Inferior parietal cortex (tissue), 1 donor: ENCODE data around the gene FJX1.
A peak's percentile ranks its signal among the peaks of the same experiment; 100 is the strongest.
"Not testable (repeated sequence)": the region's sequence is repeated elsewhere in the genome, so short reads cannot be mapped to it uniquely, and the experiment has no call there.

Experiments used
- DNase-seq: peaks from one replicate; pipeline ENCODE4 v3.0.0-alpha.2; 2016; ENCODE audit errors: extremely low spot score

FJX1 gene

GRCh38 chr11:35632301-35632700 is 14.0 kb downstream of the FJX1 start:
- DNase-seq: no peak

DNA sequence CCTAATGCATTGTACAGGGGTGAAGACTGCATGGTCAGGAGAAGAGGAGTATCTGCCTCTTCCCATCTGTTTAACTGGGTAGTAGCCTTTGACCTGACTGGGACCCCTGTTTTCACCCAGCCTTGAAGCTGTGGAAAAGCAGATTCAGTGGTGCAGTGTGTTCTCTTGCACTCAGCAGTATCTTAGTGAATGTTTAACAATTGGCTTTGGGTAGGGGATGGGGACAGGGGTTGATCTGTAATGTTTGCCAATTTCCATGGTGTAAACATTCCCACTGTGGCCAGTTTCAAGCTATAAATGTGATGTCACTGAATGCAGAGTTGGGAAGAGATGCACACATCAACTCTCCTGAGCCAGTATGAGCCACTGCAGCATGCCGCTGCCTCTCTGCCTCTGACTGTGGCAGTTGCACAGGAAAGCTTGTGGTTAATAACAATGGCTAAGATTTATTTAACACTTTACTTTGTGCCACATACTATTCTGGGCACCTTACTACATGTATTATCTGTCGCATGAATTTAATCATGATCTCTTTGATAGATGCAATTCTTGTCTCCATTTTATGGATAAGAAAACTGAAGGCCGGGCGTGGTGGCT is 15.7 kb downstream of the FJX1 start:
- DNase-seq: no peak

DNA sequence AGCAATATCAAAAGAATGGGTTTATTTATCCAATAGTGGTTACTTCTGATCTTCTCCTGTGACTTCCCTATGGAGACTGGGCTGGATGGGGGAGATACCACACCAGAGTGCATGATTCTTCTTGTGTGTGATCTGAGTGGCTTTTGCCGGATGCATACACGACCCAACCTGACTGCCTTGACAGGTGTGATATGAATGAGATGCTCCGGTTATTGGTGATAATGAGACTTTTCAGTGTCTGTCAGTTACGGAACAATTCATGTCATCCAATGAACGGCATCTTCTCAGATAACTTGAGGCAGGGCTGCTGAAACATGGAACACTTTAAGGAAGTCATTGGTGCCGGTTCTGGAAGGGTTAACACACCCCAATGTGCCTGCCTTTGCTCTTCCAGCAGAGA is 17.7 kb downstream of the FJX1 start:
- DNase-seq: no peak

GRCh38 chr11:35639591-35640179 is 21.4 kb downstream of the FJX1 start:
- no peak for DNase-seq

- DNase-seq: no peak
Observed at GRCh38 chr11:35641171-35641897, 23.1 kb downstream of the FJX1 start.

DNA sequence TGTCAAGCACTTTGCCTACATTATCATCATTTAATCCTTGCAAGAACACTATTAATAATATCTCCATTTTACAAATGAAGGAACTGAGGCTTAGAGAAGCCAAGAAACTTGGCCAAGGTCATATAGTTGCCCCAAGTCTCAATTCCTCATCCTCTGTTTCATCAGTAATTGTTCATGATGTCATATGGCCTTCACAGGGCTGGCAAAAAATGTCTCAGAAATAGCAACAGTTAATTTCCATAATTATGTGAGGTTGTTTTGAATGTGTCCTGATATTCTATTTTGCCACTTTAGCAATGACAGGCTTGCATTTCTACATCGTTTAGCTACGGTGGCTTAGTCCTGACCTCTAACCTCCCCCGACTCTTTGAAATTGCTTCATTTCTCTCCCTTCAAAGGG is 23.7 kb downstream of the FJX1 start:
- no peak for DNase-seq

DNA sequence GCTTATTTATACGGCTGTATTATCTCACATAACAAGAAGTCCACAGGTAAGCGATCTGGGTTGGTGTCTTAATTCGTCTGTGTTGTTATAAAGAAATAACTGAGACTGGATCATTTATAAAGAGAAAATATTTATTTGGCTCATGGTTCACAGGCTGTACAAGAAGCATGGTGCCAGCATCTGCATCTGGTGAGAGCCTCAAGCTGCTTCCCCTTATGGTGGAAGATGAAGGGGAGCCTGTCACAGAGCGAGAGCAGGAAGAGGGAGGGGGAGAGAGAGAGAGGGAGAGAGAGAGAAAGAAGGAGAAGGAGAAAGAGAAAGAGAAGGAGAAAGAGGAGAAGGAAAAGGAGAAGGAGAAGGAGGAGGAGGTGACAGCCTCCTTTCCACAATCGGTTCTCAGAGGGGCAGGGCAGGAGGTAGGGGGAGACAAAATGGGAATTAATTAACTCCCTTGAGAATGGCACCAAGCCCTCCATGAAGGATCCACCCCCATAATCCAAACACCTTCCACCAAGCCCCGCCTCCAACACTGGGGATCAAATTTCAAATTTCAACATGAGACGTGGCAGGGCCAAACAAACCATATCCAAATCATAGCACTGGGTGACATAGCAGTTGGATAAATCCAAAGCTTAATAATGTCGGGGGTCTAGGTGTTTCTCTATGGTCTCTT is 29.3 kb downstream of the FJX1 start:
- DNase-seq: no peak

DNA sequence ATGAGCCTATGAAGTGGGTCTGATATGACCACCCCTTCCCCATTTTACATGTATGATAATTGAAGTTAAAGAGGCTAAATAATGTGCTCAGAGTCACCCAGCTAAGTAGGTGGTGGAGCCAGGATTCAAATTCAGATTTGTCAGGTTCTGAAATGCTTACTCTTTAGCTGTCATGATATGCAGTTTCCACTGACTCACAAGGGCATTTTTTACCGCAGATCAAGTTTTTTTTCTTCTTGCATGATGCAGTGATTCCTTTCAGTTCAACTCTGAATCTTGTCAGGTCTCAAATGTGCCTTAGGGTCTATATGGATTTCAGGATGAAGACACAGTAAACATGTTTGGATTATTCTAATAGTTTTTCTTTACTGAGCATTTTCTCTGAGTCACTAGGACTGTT is 31.7 kb downstream of the FJX1 start:
- no peak for DNase-seq

- DNase-seq: no peak
Observed at GRCh38 chr11:35650467-35650866, 32.2 kb downstream of the FJX1 start.

GRCh38 chr11:35651263-35651662 is 33.0 kb downstream of the FJX1 start:
- DNase-seq: no peak

GRCh38 chr11:35652786-35653185 is 34.5 kb downstream of the FJX1 start:
- DNase-seq: not testable (repeated sequence)

GRCh38 chr11:35654711-35655110 is 36.5 kb downstream of the FJX1 start:
- no peak for DNase-seq

DNA sequence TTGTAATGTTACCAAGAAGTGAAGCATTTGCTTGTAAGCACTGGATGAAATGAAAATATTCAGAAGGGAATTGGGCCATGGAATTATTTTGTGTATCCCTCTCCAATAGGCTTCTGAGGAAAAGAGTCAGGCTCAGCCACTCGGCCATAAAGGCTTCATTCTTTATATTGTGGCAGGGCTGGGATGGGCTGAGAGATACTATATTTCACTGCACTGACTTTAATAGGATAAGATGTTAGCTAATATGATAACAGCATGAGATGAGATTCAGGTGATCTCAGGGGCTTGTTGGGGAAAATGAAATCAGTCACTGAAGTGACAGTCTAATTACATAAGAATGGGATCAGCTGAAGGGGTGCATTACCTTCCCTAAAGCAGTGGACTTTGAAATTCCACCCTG is 37.0 kb downstream of the FJX1 start:
- DNase-seq: no peak

- DNase-seq: no peak
Observed at GRCh38 chr11:35655856-35656255, 37.6 kb downstream of the FJX1 start.

DNA sequence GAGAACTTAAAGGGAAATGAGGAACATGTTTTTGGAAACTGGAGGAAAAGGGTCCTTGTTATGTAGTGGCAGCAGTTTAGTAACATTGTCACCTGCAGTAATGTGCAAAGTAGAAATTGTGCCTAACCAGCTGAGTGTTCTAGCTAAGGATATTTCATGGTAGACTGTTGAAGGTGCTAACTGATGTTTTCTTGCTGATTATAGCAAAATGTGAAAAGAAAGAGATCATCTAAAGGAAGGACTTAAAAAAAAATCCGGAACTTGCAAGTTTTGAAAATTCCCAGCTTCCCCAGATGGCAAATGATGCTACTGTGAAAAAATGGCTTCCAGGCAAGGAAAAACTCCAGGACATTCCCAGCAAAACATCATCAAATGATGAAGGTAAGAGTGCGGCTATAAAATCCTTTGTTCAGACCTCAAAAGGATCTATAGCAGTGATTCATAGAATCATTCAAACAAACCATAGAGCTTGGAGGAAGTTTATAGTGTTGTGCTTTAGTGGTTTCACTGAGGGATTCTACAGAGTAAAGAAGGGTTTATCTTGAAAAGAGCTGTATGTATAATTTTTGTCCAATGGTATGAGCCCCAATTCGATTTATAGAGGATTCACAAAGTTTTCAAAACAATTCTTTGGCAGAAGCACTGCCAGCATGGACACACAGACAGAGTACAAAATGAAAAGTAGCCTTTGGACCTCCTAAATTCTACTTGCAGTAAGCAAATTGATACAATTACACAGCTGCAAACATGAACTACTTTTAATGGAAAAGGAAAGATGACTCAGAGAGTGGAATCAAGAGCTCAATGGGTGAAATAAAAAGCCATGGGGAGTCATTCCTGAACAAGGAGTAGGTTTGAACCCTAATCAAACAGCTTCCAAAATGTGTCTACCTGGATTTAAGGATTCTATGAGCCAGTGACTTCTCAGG is 40.0 kb downstream of the FJX1 start:
- DNase-seq: no peak

- no peak for DNase-seq
Observed at GRCh38 chr11:35661534-35661933, 43.3 kb downstream of the FJX1 start.

- peak; percentile 87 for DNase-seq
Observed at GRCh38 chr11:35662061-35662648, 43.9 kb downstream of the FJX1 start.

- DNase-seq: peak; percentile 54
Observed at GRCh38 chr11:35662649-35663407, 44.6 kb downstream of the FJX1 start, which contains the start of gene TRIM44. TRIM44 (plus strand) TSS chr11:35662775; CDS start chr11:35663112, 337 bp downstream.

GRCh38 chr11:35663408-35663702 is 45.1 kb downstream of the FJX1 start:
- DNase-seq: no peak

DNA sequence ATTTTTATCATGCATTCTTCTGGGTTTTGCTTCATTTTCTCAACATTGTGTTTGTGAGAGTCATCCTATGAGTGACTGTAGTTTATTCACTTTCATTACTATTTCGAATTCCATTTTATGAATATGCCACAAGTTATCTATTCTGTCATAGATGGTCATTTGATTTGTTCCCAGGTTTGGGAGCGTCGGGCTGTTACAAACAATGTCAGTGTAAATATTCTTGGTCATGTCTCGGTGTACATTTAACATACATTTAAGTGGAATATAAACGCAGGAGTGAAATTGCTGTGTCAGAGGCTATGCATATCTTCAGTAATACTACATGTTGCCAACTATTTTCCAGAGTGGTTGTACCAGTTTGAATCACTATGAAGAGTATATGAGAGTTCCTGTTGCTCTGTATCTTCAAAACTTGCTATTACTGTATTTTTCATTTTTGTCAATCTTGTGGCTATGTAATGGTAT is 46.7 kb downstream of the FJX1 start:
- no peak for DNase-seq
